ENCODE results near the gene TKT.

DNA sequence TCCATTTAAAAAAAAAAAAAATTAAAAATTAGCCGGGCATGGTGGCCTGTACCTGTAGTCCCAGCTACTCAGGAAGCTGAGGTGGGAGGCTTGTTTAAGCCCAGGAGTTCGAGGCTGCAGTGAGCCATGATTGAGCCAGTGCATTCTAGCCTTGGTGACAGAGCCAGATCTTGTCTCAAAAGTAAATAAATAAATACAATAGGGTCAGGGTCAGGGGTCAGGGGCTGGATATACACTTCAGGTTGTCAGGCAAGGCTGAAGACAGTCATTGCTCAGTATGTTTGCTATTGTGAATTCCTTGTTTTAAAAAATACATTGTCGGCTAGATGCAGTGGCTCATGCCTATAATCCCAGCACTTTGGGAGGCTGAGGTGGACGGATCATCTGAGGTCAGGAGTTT lies 8.1 kb upstream of the TKT start:
- TF ChIP-seq, protein P1, sequence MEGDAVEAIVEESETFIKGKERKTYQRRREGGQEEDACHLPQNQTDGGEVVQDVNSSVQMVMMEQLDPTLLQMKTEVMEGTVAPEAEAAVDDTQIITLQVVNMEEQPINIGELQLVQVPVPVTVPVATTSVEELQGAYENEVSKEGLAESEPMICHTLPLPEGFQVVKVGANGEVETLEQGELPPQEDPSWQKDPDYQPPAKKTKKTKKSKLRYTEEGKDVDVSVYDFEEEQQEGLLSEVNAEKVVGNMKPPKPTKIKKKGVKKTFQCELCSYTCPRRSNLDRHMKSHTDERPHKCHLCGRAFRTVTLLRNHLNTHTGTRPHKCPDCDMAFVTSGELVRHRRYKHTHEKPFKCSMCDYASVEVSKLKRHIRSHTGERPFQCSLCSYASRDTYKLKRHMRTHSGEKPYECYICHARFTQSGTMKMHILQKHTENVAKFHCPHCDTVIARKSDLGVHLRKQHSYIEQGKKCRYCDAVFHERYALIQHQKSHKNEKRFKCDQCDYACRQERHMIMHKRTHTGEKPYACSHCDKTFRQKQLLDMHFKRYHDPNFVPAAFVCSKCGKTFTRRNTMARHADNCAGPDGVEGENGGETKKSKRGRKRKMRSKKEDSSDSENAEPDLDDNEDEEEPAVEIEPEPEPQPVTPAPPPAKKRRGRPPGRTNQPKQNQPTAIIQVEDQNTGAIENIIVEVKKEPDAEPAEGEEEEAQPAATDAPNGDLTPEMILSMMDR (IDR thresholded peaks at IDR 0.05): no peak
- TF ChIP-seq POLR2A (IDR thresholded peaks at IDR 0.05): no peak

All from Peyer's patch (tissue), 4 donors.